ENCODE measurements around the gene KLLN. TPM values are rescaled to one million over a fixed set of nuclear protein-coding genes. Genes with fewer than 3 reads are reported as not detected.
"Not testable (repeated sequence)": the region's sequence is repeated elsewhere in the genome, so short reads cannot be mapped to it uniquely, and the experiment has no call there.

KLLN gene
- total and polyA plus RNA-seq, 2 donors (not counting 1 experiment from before 2014, with no cell fraction given) = 0.45 to 2.2 TPM

GRCh38 chr10:87881373-87882059 is 18.2 kb upstream of the KLLN start:
- intact Hi-C loops (cut with micrococcal nuclease) = loop anchor here (2.0 kb wide), 1 partner anchor 13 kb away; no protein-coding TSS in a partner anchor
- Histone ChIP-seq H4K20me1 (ENCODE audit: control insufficient read depth, insufficient read depth, low read length, poor library complexity, severe bottlenecking) (peaks cover 19% of the 10 kb centered on the region), H3K36me3 (replicated peaks in 1 of 2; ENCODE audit: control extremely low read depth in 1 of 2, control insufficient read depth in 1 of 2, extremely low read depth in 1 of 2, insufficient read depth in 2 of 2, low read length in 1 of 2) (peaks cover 7 to 26% of the 10 kb centered on the region in 2 experiments), H3K79me2 (ENCODE audit: control insufficient read depth, insufficient read depth, low read length) (peaks cover 95% of the 10 kb centered on the region)
- DNase-seq; H2AFZ ChIP-seq (ENCODE audit: insufficient read depth, low read depth, low read length, poor library complexity, severe bottlenecking); H3K4me3 Mint-ChIP-seq; H3K9me3 ChIP-seq (ENCODE audit: control extremely low read depth in 1 of 3, control insufficient read depth in 2 of 3, insufficient read depth in 1 of 3, low read length in 2 of 3); ATAC-seq (ENCODE audit: low read depth); H3K27me3 ChIP-seq (replicated peaks in 1 of 4; ENCODE audit: control extremely low read depth in 1 of 4, control insufficient read depth in 3 of 4, insufficient read depth in 4 of 4, low read length in 3 of 4); H3K27me3 Mint-ChIP-seq; H3K4me1 ChIP-seq (ENCODE audit: control insufficient read depth in 2 of 2, insufficient read depth in 2 of 2, low read length in 2 of 2); H3K9me3 Mint-ChIP-seq (ENCODE audit: insufficient read depth); H3K4me3 ChIP-seq (ENCODE audit: control extremely low read depth in 1 of 5, extremely low read depth in 1 of 5, insufficient read depth in 1 of 5, low read depth in 2 of 5, low read length in 4 of 5); H3K9ac ChIP-seq (ENCODE audit: low read length); H3K27ac ChIP-seq (ENCODE audit: low read length in 2 of 2); H3K4me2 ChIP-seq (replicated peaks; ENCODE audit: low read depth, low read length, poor library complexity, severe bottlenecking): not testable (repeated sequence)
- Mint-ChIP-seq H3K4me1 (peaks cover 31% of the 10 kb centered on the region), H3K27ac (peak overlapping the region; percentile 3)
- POLR2A ChIA-PET = interaction anchor here (0.6 kb wide), 1 partner anchor 508 kb away, joined by 5 read pairs; no protein-coding TSS in a partner anchor
- CTCF ChIA-PET = interaction anchor here (1.4 kb wide), 1 partner anchor 12 kb away, joined by 4 read pairs; no protein-coding TSS in a partner anchor
- 83% methylated on average over 1 of the region's 5 CpGs for WGBS (ENCODE audit: insufficient coverage)

GRCh38 chr10:87880336-87880735 is 17.0 kb upstream of the KLLN start:
- no peak overlapping the region for H3K27ac Mint-ChIP-seq
- Histone ChIP-seq H4K20me1 (ENCODE audit: control insufficient read depth, insufficient read depth, low read length, poor library complexity, severe bottlenecking) (peaks cover 19% of the 10 kb centered on the region), H3K27me3 (replicated peaks in 1 of 4; ENCODE audit: control extremely low read depth in 1 of 4, control insufficient read depth in 3 of 4, insufficient read depth in 4 of 4, low read length in 3 of 4) (no peaks in the 10 kb centered on the region), H3K36me3 (replicated peaks in 1 of 2; ENCODE audit: control extremely low read depth in 1 of 2, control insufficient read depth in 1 of 2, extremely low read depth in 1 of 2, insufficient read depth in 2 of 2, low read length in 1 of 2) (peaks cover 0 to 15% of the 10 kb centered on the region in 2 experiments), H3K4me2 (replicated peaks; ENCODE audit: low read depth, low read length, poor library complexity, severe bottlenecking) (no peak overlapping the region), H3K9me3 (ENCODE audit: control extremely low read depth in 1 of 3, control insufficient read depth in 2 of 3, insufficient read depth in 1 of 3, low read length in 2 of 3) (no peaks in the 10 kb centered on the region), H3K4me3 (ENCODE audit: control extremely low read depth in 1 of 5, extremely low read depth in 1 of 5, insufficient read depth in 1 of 5, low read depth in 2 of 5, low read length in 4 of 5) (no peak overlapping the region), H3K4me1 (ENCODE audit: control insufficient read depth in 2 of 2, insufficient read depth in 2 of 2, low read length in 2 of 2) (peaks cover 0 to 3% of the 10 kb centered on the region in 2 donors), H3K9ac (ENCODE audit: low read length) (no peak overlapping the region), H3K27ac (ENCODE audit: low read length in 2 of 2) (no peak overlapping the region), H3K79me2 (ENCODE audit: control insufficient read depth, insufficient read depth, low read length) (peaks cover 94% of the 10 kb centered on the region), H2AFZ (ENCODE audit: insufficient read depth, low read depth, low read length, poor library complexity, severe bottlenecking) (no peak overlapping the region)
- TF ChIP-seq CTCF (IDR thresholded peaks at IDR 0.05) (no peak), EZH2 (IDR thresholded peaks at IDR 0.05; ENCODE audit: borderline replicate concordance, insufficient read depth, low read depth, low read length, poor library complexity, severe bottlenecking) (no peak)
- H3K9me3 Mint-ChIP-seq (ENCODE audit: insufficient read depth) = no peaks in the 10 kb centered on the region
- ChIA-PET CTCF (no interaction called here), POLR2A (no interaction called here)
- ATAC-seq (ENCODE audit: low read depth) (no peak), DNase-seq (no peak)
- intact Hi-C loops (cut with micrococcal nuclease) = no loop called here
- no peak overlapping the region for H3K4me3 Mint-ChIP-seq
- H3K27me3 Mint-ChIP-seq = no peaks in the 10 kb centered on the region
- H3K4me1 Mint-ChIP-seq = peaks cover 32% of the 10 kb centered on the region

All from B cell (primary cell).